HepG2 (cell line): ENCODE measurements around the gene SPIRE1. TPM values are rescaled to one million over a fixed set of nuclear protein-coding genes. Genes with fewer than 3 reads are reported as not detected.
A peak's percentile ranks its signal among the peaks of the same experiment; 100 is the strongest.

ENCODE experiments used
- ATAC-seq: fragments of 200-7000 bp; cut with Tn5 transposase; 3 replicates; pipeline ENCODE4 v1.9.1; 2020; ENCODE audit warnings: mild to moderate bottlenecking, moderate library complexity
- BruUV-seq: library from RNA; stranded (reverse); fragments of 400-500 nt; replicated peaks from 2 replicates; lab custom pipeline; 2021; lab: Mats Ljungman, UMichigan
- CTCF ChIA-PET: fragments of 300-600 bp; formaldehyde crosslinking; extraction: SDS; loops from one replicate; lab custom pipeline; 2021; ENCODE audit warnings: low total read pairs, inconsistent platforms, low intra/inter-chr PET ratio; lab: Yijun Ruan, JAX
- POLR2A ChIA-PET: fragments of 350-600 bp; sonication (Branson Sonifier 250); formaldehyde crosslinking; loops from one replicate; lab custom pipeline; 2020; ENCODE audit warnings: antibody characterized with exemption, inconsistent platforms; lab: Yijun Ruan, JAX
- DNase-seq: peaks from one replicate; pipeline ENCODE4 v3.0.0-alpha.2; 2015; ENCODE audit warnings: low spot score
- FAIRE-seq: peaks from 3 replicates; lab custom pipeline; 2011; peaks lifted over from hg19 to GRCh38; lab: Jason Lieb, UNC
- H2AFZ ChIP-seq: one replicate; pipeline ENCODE4 v1.6.1; 2011; ENCODE audit warnings: low read length, inconsistent platforms
- H3K27ac ChIP-seq: fragments of 300-600 bp; 3 replicates; pipeline ENCODE4 v1.8.0; 2011; ENCODE audit warnings: mixed run types, mild to moderate bottlenecking, mixed read lengths, low read length, inconsistent platforms; ENCODE audit not compliant: insufficient read depth; ENCODE audit errors: extremely low read length
- H3K27me3 ChIP-seq, 2 experiments: fragments of 200-600 bp in 1 of 2; 2 replicates in 1 of 2; 3 replicates in 1 of 2; pipeline versions ENCODE4 v1.6.0 to v1.8.0; 2011; ENCODE audit warnings: low read length in 2 of 2, mild to moderate bottlenecking in 2 of 2, moderate library complexity in 2 of 2, inconsistent platforms in 1 of 2; ENCODE audit not compliant: insufficient read depth in 2 of 2, control insufficient read depth in 1 of 2
- H3K36me3 ChIP-seq, 2 experiments: fragments of 200-600 bp in 1 of 2; replicated peaks in 1 of 2; 2 replicates in 1 of 2; 3 replicates in 1 of 2; pipeline versions ENCODE4 v1.5.1 to v1.8.0; 2011; ENCODE audit warnings: low read length in 2 of 2, inconsistent platforms in 1 of 2; ENCODE audit not compliant: insufficient read depth in 2 of 2, control insufficient read depth in 1 of 2
- H3K4me1 ChIP-seq: 2 replicates; pipeline ENCODE4 v1.5.1; 2012; ENCODE audit warnings: low read length, inconsistent platforms; ENCODE audit not compliant: insufficient read depth
- H3K4me2 ChIP-seq: 2 replicates; pipeline ENCODE4 v1.6.0; 2011; ENCODE audit warnings: low read depth, low read length, inconsistent platforms
- H3K4me3 ChIP-seq, 3 experiments: fragments of 200-600 bp in 1 of 3; sonication (generic), shearing (Covaris generic) in 1 of 3; replicated peaks in 1 of 3; 2 replicates each; pipeline ENCODE4 v1.5.1; 2011 to 2016; ENCODE audit warnings: low read length in 3 of 3, inconsistent platforms in 2 of 3, low read depth in 2 of 3, mild to moderate bottlenecking in 2 of 3, control low read depth in 1 of 3, mixed read lengths in 1 of 3; ENCODE audit not compliant: insufficient read depth in 1 of 3
- H3K79me2 ChIP-seq: one replicate; pipeline ENCODE4 v1.6.1; 2011; ENCODE audit warnings: low read length, inconsistent platforms; ENCODE audit not compliant: insufficient read depth
- H3K9ac ChIP-seq: 2 replicates; pipeline ENCODE4 v1.6.0; 2011; ENCODE audit warnings: mild to moderate bottlenecking, low read depth, low read length, inconsistent platforms; ENCODE audit not compliant: insufficient read depth
- H3K9me3 ChIP-seq: 2 replicates; pipeline ENCODE4 v1.5.1; 2012; ENCODE audit warnings: mild to moderate bottlenecking, low read length
- H4K20me1 ChIP-seq: 2 replicates; pipeline ENCODE4 v1.6.0; 2011; ENCODE audit warnings: inconsistent platforms, mild to moderate bottlenecking, low read length, moderate library complexity; ENCODE audit not compliant: insufficient read depth
- GTF2F1 ChIP-seq: fragments of 150-350 bp; IDR thresholded peaks from 2 replicates; pipeline ENCODE4 v1.6.1; 2014; ENCODE audit warnings: low read length
- HDAC2 ChIP-seq: sonication (generic); formaldehyde crosslinking; IDR thresholded peaks from 2 replicates; pipeline ENCODE4 v1.4.0; 2020; ENCODE audit warnings: missing genetic modification reagents
- MLX ChIP-seq: IDR thresholded peaks from 2 replicates; pipeline ENCODE4 v1.6.1; 2016
- NONO ChIP-seq, 2 experiments: fragments of 450-650 bp in 1 of 2; sonication (generic) in 1 of 2; formaldehyde crosslinking in 1 of 2; IDR thresholded peaks in 1 of 2; conservative IDR thresholded peaks in 1 of 2; 2 replicates each; pipeline versions ENCODE4 v1.6.1 to v1.8.0; 2017 to 2022; ENCODE audit warnings: mild to moderate bottlenecking in 1 of 2, missing genetic modification reagents in 1 of 2, moderate library complexity in 1 of 2
- NR2F6 ChIP-seq, 2 experiments: IDR thresholded peaks; 2 replicates each; pipeline ENCODE4 v1.6.1; 2016; ENCODE audit warnings: antibody characterized with exemption in 1 of 2, mild to moderate bottlenecking in 1 of 2
- PAX8 ChIP-seq: sonication (generic); formaldehyde crosslinking; IDR thresholded peaks from 2 replicates; pipeline ENCODE4 v1.8.0; 2022; ENCODE audit warnings: mild to moderate bottlenecking, missing genetic modification reagents, borderline replicate concordance
- POGZ ChIP-seq: sonication (generic); formaldehyde crosslinking; IDR thresholded peaks from 2 replicates; pipeline ENCODE4 v1.4.0; 2020; ENCODE audit warnings: mild to moderate bottlenecking, missing genetic modification reagents
- RAD51 ChIP-seq: fragments of 450-650 bp; IDR thresholded peaks from 2 replicates; pipeline ENCODE4 v1.6.1; 2016; ENCODE audit warnings: borderline replicate concordance
- SP5 ChIP-seq: IDR thresholded peaks from 2 replicates; pipeline ENCODE4 v1.6.1; 2016; ENCODE audit warnings: low read depth, borderline replicate concordance
- USF2 ChIP-seq, 2 experiments: sonication (generic) in 1 of 2; formaldehyde crosslinking in 1 of 2; IDR thresholded peaks; 2 replicates each; pipeline versions ENCODE4 v1.5.1 to v1.6.1; 2011 to 2020; ENCODE audit warnings: borderline replicate concordance in 1 of 2, low read depth in 1 of 2, low read length in 1 of 2, mild to moderate bottlenecking in 1 of 2, missing genetic modification reagents in 1 of 2, moderate library complexity in 1 of 2
- ZBTB3 ChIP-seq: sonication (generic); formaldehyde crosslinking; IDR thresholded peaks from 2 replicates; pipeline ENCODE4 v1.4.0; 2020; ENCODE audit warnings: low read depth, mild to moderate bottlenecking, moderate library complexity, missing genetic modification reagents, borderline replicate concordance
- ZFP36L1 ChIP-seq: sonication (generic); formaldehyde crosslinking; IDR thresholded peaks from 2 replicates; pipeline ENCODE4 v1.8.0; 2022; ENCODE audit warnings: mild to moderate bottlenecking, missing genetic modification reagents, moderate library complexity
- ZFP37 ChIP-seq: sonication (generic); formaldehyde crosslinking; IDR thresholded peaks from 2 replicates; pipeline ENCODE4 v1.4.0; 2020; ENCODE audit warnings: missing genetic modification reagents, borderline replicate concordance
- ZMYM4 ChIP-seq: sonication (generic); formaldehyde crosslinking; IDR thresholded peaks from 2 replicates; pipeline ENCODE4 v1.8.1; 2023; ENCODE audit warnings: mild to moderate bottlenecking, missing genetic modification reagents
- ZNF317 ChIP-seq: sonication (generic); formaldehyde crosslinking; IDR thresholded peaks from 2 replicates; pipeline ENCODE4 v1.5.0; 2020; ENCODE audit warnings: mild to moderate bottlenecking, missing genetic modification reagents
- WGBS: methylation state at CpG from one replicate; pipeline ENCODE4 v1.1.6; 2017; ENCODE audit warnings: low lambda C conversion rate; 5-methylcytosine and 5-hydroxymethylcytosine counted together
- in situ Hi-C: cut with HindIII; loops from 2 replicates; pipeline ENCODE4 v1.10.0; 2017; ENCODE audit warnings: low pct_unique_long_range_greater_than_20kb; ENCODE audit not compliant: extremely low pct_ligation_motif_present
- intact Hi-C: fragments of 100-400 bp; cut with micrococcal nuclease; formaldehyde crosslinking; loops from one replicate; pipeline ENCODE4 v1.10.0; 2022; ENCODE audit not compliant: unreplicated experiment
- polyA plus RNA-seq, 8 experiments: library from polyadenylated mRNA; depleted of rRNA in 3 of 8; stranded (reverse) in 7 of 8; unstranded in 1 of 8; fragments of >200 nt; fragmentation: Illumina TruSeq in 4 of 8; extraction: Trizol in 4 of 8; gene quantifications; 2 replicates each; pipeline versions ENCODE4 v1.2.1 to v1.2.3, GENCODE V29; 2011 to 2016; ENCODE audit warnings: low read depth in 4 of 8, missing spikeins in 1 of 8, mixed read lengths in 1 of 8; ENCODE audit not compliant: insufficient read depth in 1 of 8
- total RNA-seq, 5 experiments: library from RNA; depleted of rRNA; stranded (reverse); fragments of >200 nt; fragmentation: Illumina TruSeq; extraction: Trizol; gene quantifications; 2 replicates each; pipeline ENCODE4 v1.2.3, GENCODE V29; 2016; ENCODE audit warnings: low read depth in 1 of 5
- TF ChIP-seq, protein P1 (sequence below): sonication (generic); formaldehyde crosslinking; IDR thresholded peaks from 2 replicates; pipeline ENCODE4 v1.5.1; 2020; ENCODE audit warnings: missing genetic modification reagents, mild to moderate bottlenecking, borderline replicate concordance

Gene SPIRE1
- total and polyA plus RNA-seq, 2 of the 13 experiments (the other 11 are each of a cell fraction or from before 2014, with no cell fraction given), result 9.9 to 21.3 TPM

DNA sequence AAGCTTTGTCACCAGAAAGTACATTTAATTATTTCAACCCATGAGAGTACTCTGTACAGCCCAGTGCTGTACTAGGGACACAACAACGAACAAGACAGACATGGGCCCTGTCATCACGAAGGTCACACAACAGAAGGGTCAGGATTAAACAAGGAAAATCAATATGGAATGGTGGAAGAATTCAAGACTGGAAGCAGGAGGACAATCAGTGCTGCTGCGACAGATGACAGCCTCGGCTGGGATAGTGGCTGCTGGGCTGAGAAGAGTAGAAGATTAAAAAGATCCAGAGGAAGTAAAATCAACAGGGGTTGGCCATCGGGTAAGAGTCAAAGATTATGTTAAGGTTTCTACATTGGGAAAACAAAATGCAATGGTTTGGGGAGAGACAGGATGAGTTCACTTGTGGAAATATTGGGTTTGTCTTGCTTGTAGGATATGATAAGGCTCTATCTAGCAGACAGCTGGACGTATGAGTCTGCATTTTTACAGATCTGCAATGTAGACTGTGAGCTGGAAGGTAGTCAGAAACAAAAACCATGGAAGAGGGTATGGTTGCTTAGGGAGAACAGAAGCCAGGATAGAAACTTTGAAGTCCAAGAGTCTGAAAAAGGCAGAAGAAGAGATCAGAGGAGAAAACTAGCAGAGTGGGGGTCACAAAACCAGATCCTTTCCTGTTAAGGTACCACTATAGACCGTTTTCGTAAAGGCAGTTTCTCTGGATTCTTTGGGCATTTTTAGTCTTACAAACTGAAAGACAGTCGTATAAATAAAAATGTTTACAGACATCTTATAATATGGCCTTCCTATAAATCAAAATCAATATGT, 166.1 kb downstream of the SPIRE1 start (continued):
- no peak for TF ChIP-seq NR2F6 (IDR thresholded peaks at IDR 0.05)
- TF ChIP-seq NR2F6 (CRISPR knock-in tag; IDR thresholded peaks at IDR 0.05), result 0 out of 2 replicates have a peak, but pooled peaks have one; percentile 29
- TF ChIP-seq ZNF317 (CRISPR knock-in tag), result no peak
- 0 out of 2 replicates have a peak, but pooled peaks have one; percentile 40 for TF ChIP-seq POGZ (CRISPR knock-in tag)
- no peak for TF ChIP-seq NONO (IDR thresholded peaks at IDR 0.05)
- TF ChIP-seq NONO (CRISPR knock-in tag; conservative IDR thresholded peaks at IDR 0.05), result no peak
- TF ChIP-seq ZMYM4, result peak; percentile 50
- TF ChIP-seq, all 625 proteins: peak for 12

DNA sequence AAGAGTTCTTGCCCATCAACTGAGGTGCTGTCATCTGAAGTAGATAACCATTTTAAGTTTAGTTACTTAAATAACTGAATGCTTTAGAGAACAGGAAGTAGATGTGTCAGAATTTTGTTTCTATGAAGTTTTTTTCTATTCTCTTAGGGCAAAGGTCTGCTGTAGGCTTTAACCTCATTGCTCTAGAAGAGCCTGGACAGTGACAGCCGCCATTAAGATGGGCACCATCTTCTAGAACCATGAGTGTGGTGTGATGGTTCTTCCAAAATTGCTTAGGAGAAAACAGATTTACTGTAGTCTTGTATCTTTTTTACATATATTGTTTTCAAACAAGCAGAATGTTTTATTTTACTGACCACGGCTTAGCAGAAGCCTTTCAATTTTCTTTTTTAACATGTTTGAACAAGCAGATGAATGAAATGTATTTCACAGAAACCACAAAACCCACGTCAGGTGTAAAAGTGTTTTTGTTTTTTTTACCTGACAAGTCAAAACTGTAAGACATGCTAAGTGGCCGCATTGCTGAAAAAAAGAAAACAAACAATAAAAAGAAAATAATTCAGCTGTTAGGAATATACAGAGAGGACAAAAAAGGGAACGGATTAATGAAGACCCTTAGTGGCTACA, 172.3 kb downstream of the SPIRE1 start:
- no peak for FAIRE-seq
- H2AFZ ChIP-seq, result no peak overlapping the region
- ChIA-PET POLR2A (no interaction called here), CTCF (no interaction called here)
- no peak overlapping the region for H3K4me3 ChIP-seq
- H3K36me3 ChIP-seq, result no peaks in the 10 kb centered on the region; a peak in 1 of 5 replicates
- no peak for ATAC-seq
- in situ Hi-C loops (no loop called here), intact Hi-C loops (no loop called here)
- no peaks in the 10 kb centered on the region for H3K79me2 ChIP-seq
- H3K27me3 ChIP-seq, result no peaks in the 10 kb centered on the region
- H4K20me1 ChIP-seq, result no peaks in the 10 kb centered on the region
- no peak for DNase-seq
- WGBS, result over 99% methylated on average over 5 of the region's 5 CpGs
- BruUV-seq, result no TSS peak
- no peak overlapping the region for H3K4me2 ChIP-seq
- no peak overlapping the region for H3K9ac ChIP-seq
- no peaks in the 10 kb centered on the region for H3K9me3 ChIP-seq
- H3K4me1 ChIP-seq, result no peaks in the 10 kb centered on the region
- no peak overlapping the region for H3K27ac ChIP-seq
- TF ChIP-seq, protein P1, sequence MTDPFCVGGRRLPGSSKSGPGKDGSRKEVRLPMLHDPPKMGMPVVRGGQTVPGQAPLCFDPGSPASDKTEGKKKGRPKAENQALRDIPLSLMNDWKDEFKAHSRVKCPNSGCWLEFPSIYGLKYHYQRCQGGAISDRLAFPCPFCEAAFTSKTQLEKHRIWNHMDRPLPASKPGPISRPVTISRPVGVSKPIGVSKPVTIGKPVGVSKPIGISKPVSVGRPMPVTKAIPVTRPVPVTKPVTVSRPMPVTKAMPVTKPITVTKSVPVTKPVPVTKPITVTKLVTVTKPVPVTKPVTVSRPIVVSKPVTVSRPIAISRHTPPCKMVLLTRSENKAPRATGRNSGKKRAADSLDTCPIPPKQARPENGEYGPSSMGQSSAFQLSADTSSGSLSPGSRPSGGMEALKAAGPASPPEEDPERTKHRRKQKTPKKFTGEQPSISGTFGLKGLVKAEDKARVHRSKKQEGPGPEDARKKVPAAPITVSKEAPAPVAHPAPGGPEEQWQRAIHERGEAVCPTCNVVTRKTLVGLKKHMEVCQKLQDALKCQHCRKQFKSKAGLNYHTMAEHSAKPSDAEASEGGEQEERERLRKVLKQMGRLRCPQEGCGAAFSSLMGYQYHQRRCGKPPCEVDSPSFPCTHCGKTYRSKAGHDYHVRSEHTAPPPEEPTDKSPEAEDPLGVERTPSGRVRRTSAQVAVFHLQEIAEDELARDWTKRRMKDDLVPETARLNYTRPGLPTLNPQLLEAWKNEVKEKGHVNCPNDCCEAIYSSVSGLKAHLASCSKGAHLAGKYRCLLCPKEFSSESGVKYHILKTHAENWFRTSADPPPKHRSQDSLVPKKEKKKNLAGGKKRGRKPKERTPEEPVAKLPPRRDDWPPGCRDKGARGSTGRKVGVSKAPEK (CRISPR knock-in tag), result no peak
- TF ChIP-seq ZBTB3 (CRISPR knock-in tag), result no peak
- TF ChIP-seq ZFP36L1 (CRISPR knock-in tag), result no peak
- no peak for TF ChIP-seq GTF2F1
- TF ChIP-seq HDAC2 (CRISPR knock-in tag), result no peak
- TF ChIP-seq MLX (CRISPR knock-in tag), result no peak
- TF ChIP-seq PAX8, result no peak
- TF ChIP-seq USF2 (IDR thresholded peaks at IDR 0.05; ENCODE audit: low read depth, low read length), result no peak
- no peak for TF ChIP-seq USF2 (CRISPR knock-in tag; IDR thresholded peaks at IDR 0.05; ENCODE audit: borderline replicate concordance)
- no peak for TF ChIP-seq ZFP37 (CRISPR knock-in tag)
- no peak for TF ChIP-seq SP5 (CRISPR knock-in tag)
- no peak for TF ChIP-seq RAD51
